ENCODE data around the gene HYAL3.
"Not testable (repeated sequence)": the region's sequence is repeated elsewhere in the genome, so short reads cannot be mapped to it uniquely, and the experiment has no call there.

The HYAL3 gene

DNA sequence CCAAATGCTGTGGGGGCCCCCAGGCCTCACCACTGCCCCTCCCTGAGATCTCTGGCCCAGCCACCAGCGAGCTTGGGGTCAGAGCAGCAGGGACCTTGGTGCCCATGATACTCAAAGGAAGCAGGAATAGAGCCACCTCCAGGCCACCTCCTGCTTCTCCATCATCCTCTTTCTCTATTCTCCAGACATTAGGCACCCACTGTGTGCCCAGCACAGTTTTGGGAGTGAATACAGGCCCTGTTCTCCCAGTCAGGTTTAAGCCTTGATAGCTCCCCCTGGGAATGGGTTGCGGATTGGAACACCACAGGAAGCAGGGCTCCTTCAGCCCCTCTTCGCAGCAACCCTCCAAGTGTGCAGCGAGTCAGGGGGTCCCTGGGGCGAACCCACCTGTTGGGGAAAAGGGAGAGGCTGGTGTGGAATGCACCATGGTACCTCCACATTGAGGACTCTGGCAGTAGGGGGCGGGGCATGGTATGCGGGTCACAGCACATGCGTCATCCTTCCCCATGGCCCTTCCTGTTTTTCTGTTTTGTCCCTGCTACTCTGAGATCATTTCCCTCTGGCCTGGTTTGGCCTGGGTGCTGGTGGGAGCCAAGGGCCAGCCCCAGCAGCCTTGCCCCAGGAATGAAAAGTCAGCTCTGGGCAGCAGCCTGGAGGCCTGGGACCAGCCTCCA lies 44.5 kb downstream of the HYAL3 start:
- DNase-seq: no peak

- peak; percentile 53 for DNase-seq
Measured at GRCh38 chr3:50251220-50251619, 48.0 kb downstream of the HYAL3 start.

DNA sequence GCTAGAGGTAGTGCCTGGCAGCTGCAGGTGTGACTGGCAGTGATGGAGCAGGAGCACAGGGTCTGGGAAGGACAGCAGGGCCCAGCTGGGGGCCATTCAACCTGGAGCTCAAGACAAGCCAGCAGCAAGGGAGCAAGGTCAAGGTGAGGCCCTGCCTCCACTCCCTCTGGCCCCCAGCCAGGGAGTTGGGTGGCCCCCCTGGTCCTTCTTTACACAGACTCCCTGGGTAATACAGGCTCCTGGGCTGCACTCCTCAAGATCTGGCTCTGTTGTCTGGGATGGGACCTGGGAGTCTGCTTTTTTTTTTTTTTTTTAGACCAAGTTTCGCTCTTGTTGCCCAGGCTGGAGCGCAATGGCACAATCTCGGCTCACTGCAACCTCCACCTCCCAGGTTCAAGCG lies 48.7 kb downstream of the HYAL3 start:
- DNase-seq: no peak

DNA sequence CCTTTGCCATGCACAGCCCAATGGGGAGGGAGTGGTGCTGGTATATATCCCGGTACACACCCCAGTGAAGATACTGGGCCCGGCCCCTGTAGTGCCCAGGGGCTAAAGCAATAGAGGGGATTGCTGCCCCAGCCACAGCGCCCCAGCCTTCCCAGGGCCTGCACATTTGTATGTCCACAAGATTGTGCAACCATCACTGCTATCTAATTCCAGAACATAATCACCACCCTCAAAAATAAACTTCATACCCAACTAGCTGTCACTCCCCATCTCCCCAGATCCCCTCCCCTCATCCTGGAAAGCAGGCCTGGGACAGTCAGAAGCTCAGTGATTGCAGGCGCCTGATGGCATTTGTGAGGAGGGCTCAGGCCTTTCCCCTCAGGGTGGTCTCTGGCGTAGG lies 49.7 kb downstream of the HYAL3 start:
- DNase-seq: no peak

DNA sequence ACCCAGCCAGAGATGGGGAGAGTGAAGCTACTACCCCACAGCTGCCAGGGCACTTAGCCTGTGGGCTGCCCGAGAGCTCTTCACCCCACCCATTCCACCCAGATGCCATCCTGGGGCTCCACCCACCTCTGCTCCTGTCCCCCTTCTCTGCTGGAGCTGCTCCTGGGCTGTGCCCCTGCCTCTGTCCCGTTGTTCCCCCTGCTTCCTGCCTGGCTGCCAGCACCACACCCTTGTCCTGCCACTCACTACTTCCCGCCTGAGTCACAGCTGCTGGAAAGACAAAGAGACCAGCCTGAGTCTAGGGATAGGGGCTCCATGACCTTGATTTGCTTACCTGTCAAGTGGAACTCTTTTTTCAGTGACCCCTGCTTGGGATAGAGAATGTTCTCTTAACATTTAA lies 50.8 kb downstream of the HYAL3 start:
- no peak for DNase-seq

DNA sequence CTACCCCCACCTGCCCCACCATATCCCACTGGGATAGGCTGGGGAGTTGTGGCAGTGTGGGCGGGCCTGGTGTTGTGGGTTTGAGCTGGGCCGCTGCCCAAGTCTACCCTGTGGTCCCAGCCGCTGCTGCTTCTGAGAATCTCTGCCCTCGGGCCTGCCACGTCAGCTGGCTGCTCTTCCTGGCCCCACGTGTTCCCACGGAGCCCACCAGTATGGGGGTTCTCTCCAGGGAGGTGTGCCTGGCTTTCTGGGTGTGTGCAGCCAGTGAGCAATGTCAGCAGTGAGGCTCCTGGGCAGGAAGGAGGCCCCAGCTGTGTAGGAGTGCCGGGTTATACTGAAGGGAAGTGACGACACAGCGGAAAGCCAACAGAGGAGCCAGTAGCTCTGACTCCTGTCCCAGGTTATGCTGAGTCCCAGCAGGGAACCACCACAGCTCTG lies 52.7 kb downstream of the HYAL3 start:
- peak; percentile 92 for DNase-seq

DNA sequence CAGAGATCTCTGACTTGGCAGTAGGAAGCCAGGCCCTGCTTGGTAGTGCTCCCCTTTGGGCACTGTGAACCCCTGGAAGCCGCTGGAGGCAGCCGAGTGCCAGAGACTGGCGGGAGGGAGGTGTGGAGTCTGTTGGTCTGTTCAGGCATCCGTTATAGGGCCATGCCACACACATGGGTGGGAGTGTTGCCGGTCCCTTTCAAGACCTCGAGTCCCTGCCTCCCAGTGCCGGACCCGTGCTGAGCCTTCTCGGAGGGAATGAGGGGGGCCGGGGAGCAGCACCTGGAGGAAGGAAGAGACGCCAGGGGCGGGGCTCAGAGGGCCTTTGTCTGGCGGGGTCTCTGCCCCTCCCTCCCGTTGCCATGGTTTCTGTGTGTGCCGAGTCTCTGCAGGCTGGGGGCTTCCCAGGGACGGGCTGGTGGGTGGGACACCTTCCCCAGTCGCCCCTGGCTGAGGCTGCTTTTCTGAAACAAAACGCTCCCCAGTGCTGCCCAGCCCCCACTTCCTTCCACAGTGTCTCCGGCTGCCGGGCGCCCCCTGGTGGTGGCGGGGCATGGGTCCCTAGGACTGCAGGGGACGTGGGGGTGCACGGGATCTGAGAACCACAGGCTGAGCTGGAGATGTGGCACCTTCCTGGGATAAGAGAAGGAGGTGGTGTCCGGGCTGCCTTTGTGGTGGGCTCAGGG lies 53.2 kb downstream of the HYAL3 start:
- peak; percentile 95 for DNase-seq

- no peak for DNase-seq
Measured at GRCh38 chr3:50245251-50245745, 53.9 kb downstream of the HYAL3 start.

GRCh38 chr3:50244813-50245212 lies 54.4 kb downstream of the HYAL3 start:
- DNase-seq: not testable (repeated sequence)

DNA sequence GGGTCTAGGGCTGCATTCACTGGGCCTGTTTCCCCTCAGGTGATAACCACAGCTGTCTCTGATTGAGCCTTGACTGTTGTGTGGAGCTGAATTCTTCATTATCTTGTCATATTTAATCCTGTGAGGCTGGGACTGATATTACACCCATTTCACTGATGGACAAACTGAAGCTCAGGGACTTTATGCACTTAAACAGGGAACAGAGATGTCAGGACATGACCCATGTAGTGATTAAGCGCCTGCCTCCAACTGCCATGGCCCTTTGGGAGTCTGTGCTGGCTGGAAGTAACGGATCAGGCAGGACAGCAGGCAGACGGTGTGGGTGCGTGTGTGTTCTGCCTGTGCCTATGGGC lies 55.7 kb downstream of the HYAL3 start:
- DNase-seq: no peak

GRCh38 chr3:50242851-50243542 lies 56.2 kb downstream of the HYAL3 start:
- peak; percentile 57 for DNase-seq

Measured in activated CD4-positive, alpha-beta T cell treated with anti-CD3 and anti-CD28 coated beads, Interleukin-2, Interleukin-6, amounts not matched to agents 100 ng/mL and 50 ng/mL, durations not matched to agents 16 hours and 8 hours (primary cell).